EH (cell line): ENCODE data around the gene OR10T2.
A peak's percentile ranks its signal among the peaks of the same experiment; 100 is the strongest.
"Not testable (repeated sequence)": the region's sequence is repeated elsewhere in the genome, so short reads cannot be mapped to it uniquely, and the experiment has no call there.

Experiments used
- DNase-seq: peaks from one replicate; pipeline ENCODE4 v3.0.0-alpha.2; 2015; ENCODE audit warnings: low read depth

Gene OR10T2

GRCh38 chr1:158398818-158399514 lies at the start of gene OR10T2:
Gene OR10T2 (minus strand): TSS chr1:158399466. CDS start chr1:158399466, 0 bp downstream.
- DNase-seq = no peak

GRCh38 chr1:158445376-158445775 lies 46.1 kb upstream of the OR10T2 start:
- DNase-seq = no peak

DNA sequence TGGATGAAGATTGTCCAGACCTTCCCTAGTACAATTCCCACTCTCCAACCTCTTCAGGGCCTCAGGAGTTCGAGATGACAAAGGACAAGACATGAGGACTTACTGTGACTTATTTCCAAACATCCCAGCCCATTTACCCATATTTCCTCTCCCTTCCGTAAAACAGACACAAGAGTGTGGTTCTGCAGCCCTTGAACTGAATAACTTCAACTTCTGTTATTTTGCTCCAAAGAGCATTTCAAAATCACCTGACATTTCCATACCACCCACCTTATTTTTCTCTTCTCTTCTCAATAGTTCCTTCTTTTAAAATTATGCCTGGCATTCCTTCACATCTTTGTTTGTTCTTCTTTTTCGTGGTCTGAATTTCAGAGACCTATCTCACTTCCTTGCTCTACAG lies 35.5 kb upstream of the OR10T2 start:
- no peak for DNase-seq

GRCh38 chr1:158430163-158430562 lies 30.9 kb upstream of the OR10T2 start:
- not testable (repeated sequence) for DNase-seq

GRCh38 chr1:158426137-158426536 lies 26.9 kb upstream of the OR10T2 start, which contains the start of gene OR10K2:
Gene OR10K2 (minus strand): TSS chr1:158426237. CDS start chr1:158420866, 5,371 bp downstream.
- DNase-seq = no peak

DNA sequence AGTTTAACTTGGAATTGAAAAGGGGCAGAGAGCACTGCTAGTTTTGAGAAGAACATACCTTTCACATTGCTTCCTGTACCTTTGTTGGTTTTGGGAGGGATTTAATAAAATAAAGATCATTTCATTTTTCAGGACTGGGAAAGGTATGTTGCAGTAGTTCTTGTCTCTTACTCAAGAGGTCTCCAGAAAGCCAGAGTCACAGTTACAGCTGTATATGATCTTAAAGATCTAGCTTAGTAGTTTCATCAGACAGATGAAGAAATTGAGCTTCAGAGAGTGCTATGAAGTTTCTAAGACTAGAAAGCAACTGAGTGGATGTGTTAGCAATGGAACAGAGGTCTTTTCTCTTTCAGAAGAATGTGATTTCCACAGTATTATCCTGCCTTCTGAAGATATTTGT lies 25.8 kb upstream of the OR10T2 start:
- DNase-seq = no peak

- DNase-seq = no peak
These were observed 22.9 kb upstream of the OR10T2 start for GRCh38 chr1:158422212-158422611.

GRCh38 chr1:158417586-158417985 lies 18.3 kb upstream of the OR10T2 start:
- DNase-seq = no peak

DNA sequence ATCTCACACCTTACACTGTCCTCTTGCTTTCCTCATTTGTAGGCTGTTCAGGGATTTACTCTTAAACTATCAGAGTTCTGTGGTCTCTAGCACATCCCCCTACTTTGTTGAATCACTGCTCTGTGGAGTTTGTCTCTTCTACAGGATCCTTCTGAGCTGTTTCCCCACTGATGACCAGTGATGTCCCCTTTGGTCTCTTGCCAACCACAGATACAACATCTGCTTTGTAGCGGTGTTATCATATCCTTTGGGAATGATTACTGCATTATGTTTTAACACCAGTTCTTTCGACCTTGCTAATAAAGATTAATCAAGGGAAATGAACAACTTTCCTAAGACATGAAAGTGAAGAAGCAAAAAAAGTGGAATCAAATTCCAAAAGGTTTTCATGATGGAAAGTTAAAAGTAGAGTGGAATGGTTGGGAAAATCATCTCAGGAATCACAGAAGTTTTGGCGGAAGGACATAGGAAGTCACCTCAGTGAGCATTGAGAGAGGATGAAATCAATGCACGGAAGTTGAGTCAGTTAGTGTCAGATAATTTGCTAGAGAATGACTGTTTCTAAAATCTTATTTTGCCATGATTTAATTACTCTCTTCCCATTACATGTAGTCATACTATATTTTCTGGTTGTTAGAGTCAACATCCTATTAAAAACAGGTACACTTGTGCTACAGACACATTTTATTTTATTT lies 15.5 kb upstream of the OR10T2 start:
- no peak for DNase-seq

GRCh38 chr1:158407092-158407491 lies 7.8 kb upstream of the OR10T2 start:
- no peak for DNase-seq

DNA sequence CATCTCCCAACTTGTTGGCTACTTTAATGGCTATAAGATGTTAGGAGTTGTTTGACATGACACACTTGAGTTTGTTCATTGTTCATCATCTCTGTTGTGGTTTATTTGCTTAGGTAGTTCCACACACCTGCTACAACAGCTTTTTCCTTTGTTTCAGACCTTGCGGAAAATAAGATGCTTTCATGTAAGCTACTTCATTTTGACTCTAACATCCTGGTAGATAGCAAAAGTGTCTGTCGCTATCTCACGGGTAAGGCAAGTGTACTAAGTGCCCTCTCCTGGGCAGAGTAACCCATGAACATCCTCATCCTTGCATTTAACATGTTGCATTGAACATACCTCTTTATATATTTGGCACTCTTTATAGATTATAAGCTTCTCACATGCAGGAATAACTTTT lies 1.6 kb upstream of the OR10T2 start:
- no peak for DNase-seq

DNA sequence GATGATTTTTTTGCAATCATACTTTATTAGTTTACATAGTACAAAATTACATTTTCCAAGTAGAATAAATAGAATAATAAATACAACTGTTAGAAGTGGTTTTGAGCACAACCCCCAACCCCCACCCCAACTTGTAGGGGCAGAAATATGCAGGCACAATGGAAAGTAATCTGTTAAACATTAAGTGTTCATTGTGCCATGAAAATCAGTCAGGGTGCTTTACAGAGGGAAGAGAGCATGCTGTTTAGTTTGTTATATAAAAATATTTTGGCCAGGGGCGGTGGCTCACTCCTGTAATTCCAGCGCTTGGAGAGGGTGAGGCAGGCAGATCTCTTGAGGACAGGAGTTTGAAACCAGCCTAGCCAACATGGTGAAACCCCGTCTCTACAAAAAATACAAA lies 2.6 kb downstream of the OR10T2 start:
- DNase-seq = no peak

GRCh38 chr1:158393476-158393875 lies 5.8 kb downstream of the OR10T2 start:
- DNase-seq = no peak

DNA sequence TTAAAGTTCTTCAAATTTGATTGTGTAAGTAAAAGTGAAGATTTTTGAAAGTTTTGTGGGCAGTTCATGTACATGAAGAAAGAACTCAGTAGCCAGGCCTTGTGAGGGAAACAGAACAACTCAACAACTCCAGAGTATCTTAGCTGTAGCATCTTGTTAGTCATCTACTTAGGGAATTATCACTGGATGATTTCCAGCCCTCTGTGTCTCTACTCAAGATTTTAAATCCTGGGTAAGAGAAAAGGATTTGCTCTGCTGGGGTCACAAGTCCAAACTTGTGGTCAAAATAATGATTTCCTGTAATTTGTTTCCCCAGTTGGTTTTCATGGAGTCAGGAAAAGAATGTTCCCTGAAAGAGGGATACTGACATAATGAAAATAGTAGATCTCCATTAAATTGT lies 8.2 kb downstream of the OR10T2 start:
- peak; percentile 1 for DNase-seq

- no peak for DNase-seq
These were observed 8.9 kb downstream of the OR10T2 start for GRCh38 chr1:158390331-158390730.

- no peak for DNase-seq
These were observed 24.4 kb downstream of the OR10T2 start for GRCh38 chr1:158374860-158375259.

DNA sequence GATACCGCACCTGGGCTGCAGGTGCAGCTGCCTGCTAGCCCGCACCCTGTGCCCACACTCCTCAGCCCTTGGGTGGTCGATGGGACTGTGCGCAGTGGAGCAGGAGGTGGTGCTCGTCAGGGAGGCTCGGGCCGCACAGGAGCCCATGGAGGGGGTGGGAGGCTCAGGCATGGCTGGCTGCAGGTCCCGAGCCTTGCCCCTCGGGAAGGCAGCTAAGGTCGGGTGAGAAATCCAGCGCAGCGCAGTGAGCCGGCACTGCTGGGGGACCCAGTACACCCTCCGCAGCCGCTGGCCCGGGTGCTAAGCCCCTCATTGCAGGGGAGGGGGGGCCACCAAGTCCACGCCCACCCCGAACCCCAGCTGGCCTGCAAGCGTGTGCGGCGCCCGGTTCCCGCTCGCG lies 25.2 kb downstream of the OR10T2 start:
- not testable (repeated sequence) for DNase-seq

DNA sequence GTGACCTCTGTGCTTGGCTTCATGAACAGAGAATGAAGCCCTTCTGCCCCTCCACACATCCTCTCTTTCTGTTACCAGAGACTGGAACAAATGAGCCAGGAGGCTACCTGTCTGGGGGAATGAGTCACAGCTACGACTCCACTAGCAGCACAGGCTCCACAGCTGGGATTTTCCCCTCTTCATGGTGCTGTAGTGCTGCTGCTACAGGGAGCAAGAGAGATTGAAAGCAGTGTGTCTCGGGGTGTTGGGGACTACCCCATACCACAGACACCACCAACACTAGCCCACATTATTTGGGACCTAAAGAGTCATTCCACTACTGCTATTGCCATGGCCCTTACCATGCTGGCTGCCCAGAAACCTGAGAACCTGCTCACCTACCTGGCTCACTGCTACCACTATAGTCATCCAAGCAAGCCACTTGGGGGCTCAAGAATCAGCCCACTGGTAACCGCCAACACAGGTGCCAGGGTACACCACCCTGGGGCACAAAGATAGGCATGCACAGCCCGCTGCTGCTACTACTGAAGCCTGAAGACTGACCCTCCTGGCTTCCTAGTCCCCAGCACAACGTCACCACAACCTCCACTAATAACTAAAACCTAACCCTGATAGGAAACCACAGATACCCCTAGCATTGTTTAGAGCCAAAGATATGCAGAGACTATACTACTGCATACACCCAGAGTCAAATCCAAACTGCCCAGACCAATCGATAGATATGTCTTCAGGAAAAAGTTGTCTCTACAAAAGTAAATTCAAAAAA lies 27.9 kb downstream of the OR10T2 start:
- no peak for DNase-seq

DNA sequence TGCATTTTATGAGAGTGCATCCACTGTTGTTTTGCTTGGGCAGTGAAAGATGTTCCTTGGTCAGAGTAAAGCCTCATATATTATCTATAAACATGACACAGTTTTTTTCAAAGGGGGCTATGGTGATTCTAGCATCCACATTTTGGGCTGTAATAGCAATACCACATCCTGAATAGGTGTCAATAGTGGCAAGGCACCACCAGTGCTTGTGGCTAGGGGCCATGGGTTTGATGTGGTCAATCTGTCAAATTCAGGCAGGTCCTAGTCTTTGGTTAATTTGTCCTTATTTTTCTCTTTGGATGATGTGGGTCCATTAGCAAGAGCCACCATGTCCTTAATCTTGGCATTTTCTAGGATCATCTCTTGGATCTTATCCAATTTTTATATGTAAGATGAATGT lies 32.5 kb downstream of the OR10T2 start:
- no peak for DNase-seq

- no peak for DNase-seq
These were observed 36.3 kb downstream of the OR10T2 start for GRCh38 chr1:158362941-158363340.

DNA sequence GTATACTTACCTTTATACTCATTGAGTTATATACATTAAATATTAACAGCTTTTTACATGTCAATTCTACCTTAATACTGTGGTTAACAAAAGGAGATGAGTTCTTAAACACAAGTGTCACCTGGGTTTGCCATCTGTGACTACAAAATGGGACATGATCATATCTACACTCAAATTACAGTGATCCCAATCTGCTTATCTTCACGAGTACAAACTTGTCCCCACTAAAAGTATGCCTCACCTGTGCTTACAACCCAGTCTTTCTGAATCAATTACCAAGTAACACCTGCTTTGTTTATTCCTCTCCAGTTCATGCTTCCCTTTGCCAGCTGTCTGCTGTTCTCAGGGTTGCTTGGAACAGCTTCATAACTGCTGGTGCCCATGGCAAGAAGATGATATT lies 36.8 kb downstream of the OR10T2 start:
- DNase-seq = no peak

DNA sequence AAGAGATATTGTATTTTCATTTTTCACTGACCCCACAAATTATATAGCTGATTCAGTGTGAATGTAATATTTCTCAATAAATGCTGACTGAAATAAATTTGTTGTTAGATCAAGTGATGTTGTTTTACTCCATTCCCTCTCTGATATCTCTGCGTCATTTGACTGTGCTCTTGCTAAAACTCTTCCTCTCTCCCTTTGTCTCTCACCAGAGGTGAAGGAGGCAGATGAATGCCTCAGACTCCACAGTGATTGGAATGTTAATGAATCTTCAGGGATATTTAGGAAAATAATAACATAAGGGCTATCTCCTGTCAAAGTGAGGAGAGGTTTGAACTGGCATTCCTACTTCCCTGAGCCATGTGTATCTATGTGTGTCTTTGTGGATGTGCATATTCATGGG lies 41.8 kb downstream of the OR10T2 start:
- no peak for DNase-seq

- no peak for DNase-seq
These were observed 42.6 kb downstream of the OR10T2 start for GRCh38 chr1:158356616-158357015.
